Parathyroid adenoma (tissue), 2 donors: ENCODE measurements around the gene TAL2.

Source experiments
- H2AFZ ChIP-seq: fragments of 300-600 bp; sonication (generic); one replicate; pipeline ENCODE4 v1.7.0; 2017; ENCODE audit warnings: antibody characterized with exemption, mild to moderate bottlenecking
- H3K27ac ChIP-seq: fragments of 300-600 bp; sonication (generic); one replicate; pipeline ENCODE4 v1.7.0; 2017
- H3K27me3 ChIP-seq: fragments of 300-600 bp; sonication (generic); one replicate; pipeline ENCODE4 v1.7.0; 2017; ENCODE audit warnings: low read length; ENCODE audit not compliant: control insufficient read depth, insufficient read depth
- H3K36me3 ChIP-seq: fragments of 300-600 bp; sonication (generic); one replicate; pipeline ENCODE4 v1.7.0; 2017; ENCODE audit warnings: low read length; ENCODE audit not compliant: control insufficient read depth, insufficient read depth
- H3K4me1 ChIP-seq: fragments of 300-600 bp; sonication (generic); one replicate; pipeline ENCODE4 v1.7.0; 2017; ENCODE audit warnings: control low read depth
- H3K4me2 ChIP-seq: fragments of 300-600 bp; sonication (generic); one replicate; pipeline ENCODE4 v1.7.0; 2017; ENCODE audit warnings: low read length
- H3K4me3 ChIP-seq: fragments of 300-600 bp; sonication (generic); one replicate; pipeline ENCODE4 v1.7.0; 2017; ENCODE audit warnings: low read depth, low read length
- H3K79me2 ChIP-seq: fragments of 300-600 bp; sonication (generic); one replicate; pipeline ENCODE4 v1.7.0; 2017; ENCODE audit warnings: control low read depth
- H3K9ac ChIP-seq: fragments of 300-600 bp; sonication (generic); one replicate; pipeline ENCODE4 v1.7.0; 2017; ENCODE audit warnings: mild to moderate bottlenecking
- H3K9me3 ChIP-seq: fragments of 300-600 bp; sonication (generic); one replicate; pipeline ENCODE4 v1.7.0; 2017; ENCODE audit warnings: low read length; ENCODE audit not compliant: control insufficient read depth
- CTCF ChIP-seq: fragments of 300-600 bp; sonication (generic); IDR thresholded peaks from one replicate; pipeline ENCODE4 v1.7.0; 2017; ENCODE audit warnings: antibody characterized with exemption, mild to moderate bottlenecking
- donor health status: primary hyperparathyroidism.

TAL2 gene

GRCh38 chr9:105662184-105663104 is at the start of gene TAL2:
TAL2 (plus strand) TSS chr9:105662457; CDS start chr9:105662497, 40 bp downstream.
- no peaks in the 10 kb centered on the region for H3K36me3 ChIP-seq
- TF ChIP-seq CTCF, result no peak
- H3K79me2 ChIP-seq, result no peaks in the 10 kb centered on the region
- no peak within 1 kb of the TSS for H3K27ac ChIP-seq
- no peak within 1 kb of the TSS for H3K4me2 ChIP-seq
- H3K9me3 ChIP-seq, result no peaks in the 10 kb centered on the region
- H3K4me1 ChIP-seq, result no peaks in the 10 kb centered on the region
- no peak within 1 kb of the TSS for H3K9ac ChIP-seq
- no peak within 1 kb of the TSS for H2AFZ ChIP-seq
- no peaks in the 10 kb centered on the region for H3K27me3 ChIP-seq
- H3K4me3 ChIP-seq, result no peak within 1 kb of the TSS

- Histone ChIP-seq H3K4me3 (no peak overlapping the region), H3K79me2 (no peaks in the 10 kb centered on the region), H3K9ac (no peak overlapping the region), H3K27me3 (no peaks in the 10 kb centered on the region), H2AFZ (no peak overlapping the region), H3K27ac (no peak overlapping the region), H3K9me3 (no peaks in the 10 kb centered on the region), H3K4me1 (no peaks in the 10 kb centered on the region), H3K36me3 (no peaks in the 10 kb centered on the region), H3K4me2 (no peak overlapping the region)
- no peak for TF ChIP-seq CTCF
These were observed 41.3 kb upstream of the TAL2 start for GRCh38 chr9:105621001-105621400.

- Histone ChIP-seq H2AFZ (no peak overlapping the region), H3K27me3 (no peaks in the 10 kb centered on the region), H3K9ac (no peak overlapping the region), H3K4me1 (no peaks in the 10 kb centered on the region), H3K9me3 (no peaks in the 10 kb centered on the region), H3K4me2 (no peak overlapping the region), H3K79me2 (no peaks in the 10 kb centered on the region), H3K27ac (no peak overlapping the region), H3K36me3 (no peaks in the 10 kb centered on the region), H3K4me3 (no peak overlapping the region)
- no peak for TF ChIP-seq CTCF
These were observed 37.2 kb upstream of the TAL2 start for GRCh38 chr9:105625088-105625487.

GRCh38 chr9:105632807-105633206 is 29.4 kb upstream of the TAL2 start:
- H3K27me3 ChIP-seq, result no peaks in the 10 kb centered on the region
- H2AFZ ChIP-seq, result no peak overlapping the region
- H3K27ac ChIP-seq, result no peak overlapping the region
- no peak overlapping the region for H3K4me3 ChIP-seq
- H3K9me3 ChIP-seq, result no peaks in the 10 kb centered on the region
- H3K4me1 ChIP-seq, result no peaks in the 10 kb centered on the region
- no peaks in the 10 kb centered on the region for H3K36me3 ChIP-seq
- no peak for TF ChIP-seq CTCF
- H3K79me2 ChIP-seq, result no peaks in the 10 kb centered on the region
- H3K9ac ChIP-seq, result no peak overlapping the region
- H3K4me2 ChIP-seq, result no peak overlapping the region

- H2AFZ ChIP-seq, result no peak overlapping the region
- H3K36me3 ChIP-seq, result no peaks in the 10 kb centered on the region
- H3K4me2 ChIP-seq, result no peak overlapping the region
- no peak overlapping the region for H3K27ac ChIP-seq
- TF ChIP-seq CTCF, result no peak
- H3K4me3 ChIP-seq, result no peak overlapping the region
- H3K9ac ChIP-seq, result no peak overlapping the region
- H3K9me3 ChIP-seq, result no peaks in the 10 kb centered on the region
- H3K79me2 ChIP-seq, result no peaks in the 10 kb centered on the region
- H3K27me3 ChIP-seq, result no peaks in the 10 kb centered on the region
- H3K4me1 ChIP-seq, result no peaks in the 10 kb centered on the region
These were observed 28.8 kb upstream of the TAL2 start for GRCh38 chr9:105633411-105633810.
